H1 (cell line): Measurements from ENCODE around the gene PLA2G1B. TPM values are rescaled to one million over a fixed set of nuclear protein-coding genes. Genes with fewer than 3 reads are reported as not detected.

Source experiments
- CTCF ChIA-PET: fragments of 300-600 bp; sonication (Branson Sonifier 250); formaldehyde crosslinking; loops from one replicate; lab custom pipeline; 2021; ENCODE audit not compliant: partially characterized antibody; lab: Charles Lee
- POLR2A ChIA-PET: fragments of 300-600 bp; sonication (Branson Sonifier 250); formaldehyde crosslinking; loops from one replicate; lab custom pipeline; 2021; ENCODE audit warnings: inconsistent platforms; ENCODE audit not compliant: partially characterized antibody; lab: Charles Lee
- DNase-seq, 2 experiments: peaks; one replicate each; pipeline versions ENCODE4 v3.0.0 to v3.0.0-alpha.2; 2010 to 2022; ENCODE audit warnings: low spot score in 2 of 2, low read depth in 1 of 2, mixed read lengths in 1 of 2
- FAIRE-seq: peaks from 2 replicates; lab custom pipeline; 2011; peaks lifted over from hg19 to GRCh38; lab: Jason Lieb, UNC
- H2AFZ ChIP-seq: 2 replicates; pipeline ENCODE4 v1.8.1; 2012; ENCODE audit warnings: low read length, inconsistent platforms
- H2AK5ac ChIP-seq: 2 replicates; pipeline ENCODE4 v1.6.1; 2013; ENCODE audit warnings: low read depth, low read length
- H2BK120ac ChIP-seq: replicated peaks from 2 replicates; pipeline ENCODE3; 2013; ENCODE audit warnings: low read depth, low read length, inconsistent platforms
- H2BK12ac ChIP-seq: 2 replicates; pipeline ENCODE4 v1.6.1; 2013; ENCODE audit warnings: low read depth, low read length
- H2BK15ac ChIP-seq: 2 replicates; pipeline ENCODE4 v1.6.1; 2013; ENCODE audit warnings: low read length
- H2BK20ac ChIP-seq: 2 replicates; pipeline ENCODE4 v1.6.1; 2013; ENCODE audit warnings: low read length
- H2BK5ac ChIP-seq: 2 replicates; pipeline ENCODE4 v1.6.1; 2013; ENCODE audit warnings: low read depth, low read length
- H3K14ac ChIP-seq: 2 replicates; pipeline ENCODE4 v1.6.1; 2013; ENCODE audit warnings: inconsistent platforms; ENCODE audit not compliant: insufficient read length
- H3K18ac ChIP-seq: 2 replicates; pipeline ENCODE4 v1.6.1; 2013; ENCODE audit warnings: low read length; ENCODE audit errors: extremely low read depth
- H3K23ac ChIP-seq: 2 replicates; pipeline ENCODE4 v1.6.1; 2013; ENCODE audit warnings: inconsistent platforms; ENCODE audit not compliant: insufficient read length
- H3K23me2 ChIP-seq: 2 replicates; pipeline ENCODE4 v1.6.1; 2013; ENCODE audit warnings: low read depth, low read length
- H3K27ac ChIP-seq: 2 replicates; pipeline ENCODE4 v1.6.1; 2011; ENCODE audit warnings: low read depth, low read length, inconsistent platforms
- H3K27me3 ChIP-seq, 4 experiments: replicated peaks in 1 of 4; 1 replicate in 1 of 4; 2 replicates in 3 of 4; pipeline versions ENCODE4 v1.6.1 to v1.8.1; 2011 to 2013; ENCODE audit warnings: low read length in 3 of 4, mild to moderate bottlenecking in 3 of 4, inconsistent platforms in 2 of 4, mixed read lengths in 2 of 4, moderate library complexity in 1 of 4; ENCODE audit not compliant: control insufficient read depth in 3 of 4, insufficient read depth in 3 of 4; ENCODE audit errors: extremely low read depth in 1 of 4
- H3K36me3 ChIP-seq, 4 experiments: 2 replicates each; pipeline versions ENCODE4 v1.6.1 to v1.8.1; 2011 to 2013; ENCODE audit warnings: mild to moderate bottlenecking in 4 of 4, low read length in 3 of 4, moderate library complexity in 2 of 4, control low read depth in 1 of 4, inconsistent platforms in 1 of 4; ENCODE audit not compliant: insufficient read depth in 4 of 4, control insufficient read depth in 2 of 4
- H3K4ac ChIP-seq: replicated peaks from 2 replicates; pipeline ENCODE3; 2013; ENCODE audit warnings: low read length, low read depth, mixed read lengths, inconsistent platforms; ENCODE audit not compliant: insufficient read length
- H3K4me1 ChIP-seq, 4 experiments: replicated peaks in 1 of 4; 1 replicate in 1 of 4; 2 replicates in 3 of 4; pipeline versions ENCODE4 v1.6.1 to v1.8.1; 2011 to 2013; ENCODE audit warnings: low read length in 3 of 4, inconsistent platforms in 2 of 4, mixed read lengths in 1 of 4; ENCODE audit not compliant: insufficient read depth in 4 of 4, control insufficient read depth in 3 of 4
- H3K4me2 ChIP-seq, 2 experiments: 2 replicates each; pipeline versions ENCODE4 v1.6.1 to v1.8.1; 2011 to 2013; ENCODE audit warnings: low read depth in 2 of 2, low read length in 2 of 2, control low read depth in 1 of 2, inconsistent platforms in 1 of 2, mild to moderate bottlenecking in 1 of 2; ENCODE audit not compliant: insufficient read depth in 1 of 2
- H3K4me3 ChIP-seq, 4 experiments: fragments of 200-600, 300-600 bp in 1 of 4; sonication (generic), shearing (Covaris generic), sonication (Bioruptor Twin) in 1 of 4; 2 replicates each; pipeline versions ENCODE4 v1.5.1 to v1.8.1; 2011 to 2016; ENCODE audit warnings: low read length in 4 of 4, low read depth in 3 of 4, control low read depth in 2 of 4, inconsistent platforms in 2 of 4, mild to moderate bottlenecking in 2 of 4, mixed read lengths in 1 of 4, moderate library complexity in 1 of 4; ENCODE audit not compliant: insufficient read depth in 2 of 4; ENCODE audit errors: extremely low read depth in 1 of 4
- H3K56ac ChIP-seq: replicated peaks from 2 replicates; pipeline ENCODE3; 2013; ENCODE audit warnings: low read depth, mild to moderate bottlenecking, mixed read lengths, low read length, inconsistent platforms; ENCODE audit not compliant: insufficient read length
- H3K79me1 ChIP-seq: 2 replicates; pipeline ENCODE4 v1.6.1; 2013; ENCODE audit warnings: low read depth, low read length, control low read depth
- H3K79me2 ChIP-seq, 2 experiments: 2 replicates each; pipeline versions ENCODE4 v1.6.1 to v1.8.1; 2012 to 2013; ENCODE audit warnings: low read length in 2 of 2, mild to moderate bottlenecking in 2 of 2, inconsistent platforms in 1 of 2; ENCODE audit not compliant: insufficient read depth in 2 of 2, control insufficient read depth in 1 of 2
- H3K9ac ChIP-seq, 4 experiments: replicated peaks in 1 of 4; 1 replicate in 1 of 4; 2 replicates in 3 of 4; pipeline versions ENCODE4 v1.6.1 to v1.8.1; 2011 to 2013; ENCODE audit warnings: low read depth in 3 of 4, low read length in 3 of 4, control low read depth in 2 of 4, mild to moderate bottlenecking in 2 of 4, moderate library complexity in 2 of 4, inconsistent platforms in 1 of 4; ENCODE audit errors: extremely low read depth in 1 of 4
- H3K9me3 ChIP-seq, 2 experiments: 2 replicates each; pipeline versions ENCODE4 v1.6.1 to v1.8.1; 2012 to 2013; ENCODE audit warnings: mild to moderate bottlenecking in 2 of 2, moderate library complexity in 2 of 2, control low read depth in 1 of 2, inconsistent platforms in 1 of 2, low read depth in 1 of 2, low read length in 1 of 2, mixed read lengths in 1 of 2; ENCODE audit not compliant: insufficient read depth in 2 of 2
- H4K20me1 ChIP-seq, 2 experiments: replicated peaks in 1 of 2; 2 replicates each; pipeline versions ENCODE3 to v1.8.1; 2011 to 2013; ENCODE audit warnings: inconsistent platforms in 2 of 2, low read length in 2 of 2, mild to moderate bottlenecking in 1 of 2; ENCODE audit not compliant: insufficient read depth in 2 of 2, control insufficient read depth in 1 of 2
- H4K5ac ChIP-seq: 2 replicates; pipeline ENCODE4 v1.6.1; 2013; ENCODE audit warnings: low read length, low read depth, mixed read lengths, inconsistent platforms; ENCODE audit not compliant: insufficient read length
- H4K8ac ChIP-seq: 2 replicates; pipeline ENCODE4 v1.8.0; 2013; ENCODE audit warnings: mild to moderate bottlenecking, moderate library complexity, low read length, inconsistent platforms; ENCODE audit not compliant: insufficient read depth; ENCODE audit errors: extremely low read depth
- H4K91ac ChIP-seq: replicated peaks from 2 replicates; pipeline ENCODE3; 2013; ENCODE audit warnings: low read length, mixed read lengths, inconsistent platforms; ENCODE audit not compliant: insufficient read length
- ATF2 ChIP-seq: IDR thresholded peaks from 2 replicates; pipeline ENCODE4 v1.6.1; 2012; ENCODE audit warnings: low read length, inconsistent platforms
- MAX ChIP-seq: IDR thresholded peaks from 2 replicates; pipeline ENCODE4 v1.6.1; 2012; ENCODE audit warnings: inconsistent platforms
- SP1 ChIP-seq: IDR thresholded peaks from 2 replicates; pipeline ENCODE4 v1.6.1; 2011; ENCODE audit warnings: low read depth, low read length
- WGBS, 2 experiments: shearing (Covaris generic) in 1 of 2; methylation state at CpG; one replicate each; pipeline versions ENCODE4 v1.1.6 to v1.1.7; 2013 to 2015; ENCODE audit warnings: low lambda C conversion rate in 2 of 2, mixed read lengths in 2 of 2, inconsistent platforms in 1 of 2, low coverage in 1 of 2, missing lambda C conversion rate in 1 of 2; ENCODE audit not compliant: insufficient replicate concordance in 2 of 2, insufficient coverage in 1 of 2, insufficient read length in 1 of 2; ENCODE audit errors: extremely low coverage in 1 of 2, missing lambda C conversion rate in 1 of 2; 5-methylcytosine and 5-hydroxymethylcytosine counted together
- polyA plus RNA-seq, 7 experiments: library from polyadenylated mRNA; depleted of rRNA in 3 of 7; stranded (reverse) in 5 of 7; unstranded in 2 of 7; fragments of >200 nt in 5 of 7; fragments of 200-250 nt in 2 of 7; gene quantifications; 1 replicate in 5 of 7; 2 replicates in 1 of 7; 4 replicates in 1 of 7; pipeline versions ENCODE4 v1.2.1 to v1.2.3, GENCODE V29; 2011 to 2013; ENCODE audit warnings: missing spikeins in 2 of 7, mixed read lengths in 2 of 7
- total RNA-seq: library from RNA; stranded (reverse); fragmentation: NEBNext Ultra II Directional; extraction: Animal tissue kit (Norgen Biotek cat#: 25700); gene quantifications from 2 replicates; pipeline ENCODE4 v1.2.1, GENCODE V29; 2021

Gene PLA2G1B
- total and polyA plus RNA-seq, 2 of the 8 experiments (the other 6 are each of a cell fraction or from before 2014, with no cell fraction given) = not detected

- Histone ChIP-seq H3K4me1 (peaks cover 0 to 7% (median 4%) of the 10 kb centered on the region in 4 experiments; a peak in 4 of 7 replicates), H3K4me2 (no peak overlapping the region), H3K56ac (no peak overlapping the region), H3K27me3 (no peaks in the 10 kb centered on the region), H4K5ac (no peak overlapping the region), H3K4me3 (no peak overlapping the region), H2AFZ (no peak overlapping the region), H3K14ac (no peak overlapping the region), H3K79me2 (no peaks in the 10 kb centered on the region), H2BK120ac (no peak overlapping the region), H3K9ac (no peak overlapping the region), H2BK5ac (no peak overlapping the region), H3K79me1 (no peaks in the 10 kb centered on the region), H3K27ac (no peak overlapping the region), H3K36me3 (no peaks in the 10 kb centered on the region), H2BK15ac (no peak overlapping the region), H3K9me3 (no peaks in the 10 kb centered on the region), H4K20me1 (no peaks in the 10 kb centered on the region), H3K23ac (no peak overlapping the region), H3K23me2 (peaks cover 3% of the 10 kb centered on the region; the same call in 1 of the 2 replicates), H3K18ac (no peak overlapping the region), H3K4ac (no peak overlapping the region), H4K91ac (no peak overlapping the region), H2BK12ac (no peak overlapping the region), H2BK20ac (no peak overlapping the region), H4K8ac (no peak overlapping the region), H2AK5ac (no peak overlapping the region)
- WGBS, 2 experiments = 91% methylated on average over 13 of the region's 13 CpGs; no CpG with 5 or more reads in 1 of the 2 experiments
- FAIRE-seq (no peak), DNase-seq (no peak)
- CTCF ChIA-PET = interaction anchor here (0.9 to 11.0 kb wide), 8 partner anchors 7 to 142 kb away, joined by 3 to 109 read pairs (median 4); partner anchors contain the start of genes RNU4-2 and SIRT4
- TF ChIP-seq ATF2 = no peak
- TF ChIP-seq SP1 = no peak
- TF ChIP-seq MAX = no peak
- POLR2A ChIA-PET = interaction anchor here (0.6 to 3.3 kb wide), 4 partner anchors 30 to 309 kb away, joined by 3 to 32 read pairs (median 4); partner anchors contain the start of genes DYNLL1, RNU4-1 and RNU4-2
Observed at GRCh38 chr12:120321382-120322202, 6.0 kb downstream of the PLA2G1B start.
